Kidney (tissue), 14 donors: ENCODE results near the gene P4HB. TPM values are rescaled to one million over a fixed set of nuclear protein-coding genes. Genes with fewer than 3 reads are reported as not detected.

ENCODE experiments used
- DNase-seq, 5 donors: peaks; one replicate each; pipeline ENCODE4 v3.0.0-alpha.2; 2013 to 2020
- FAIRE-seq: peaks from 2 replicates; lab custom pipeline; 2012; peaks lifted over from hg19 to GRCh38; lab: Jason Lieb, UNC
- H3K27ac ChIP-seq, 2 donors: one replicate each; pipeline ENCODE4 v1.7.0; 2013; ENCODE audit warnings: low read depth in 2 of 2, low read length in 2 of 2, inconsistent platforms in 1 of 2
- H3K27me3 ChIP-seq: one replicate; pipeline ENCODE4 v1.7.1; 2013; ENCODE audit warnings: low read length, inconsistent platforms; ENCODE audit not compliant: control insufficient read depth, insufficient read depth
- H3K36me3 ChIP-seq, 3 donors: one replicate each; pipeline versions ENCODE4 v1.7.0 to v1.7.1; 2013; ENCODE audit warnings: low read length in 3 of 3, control low read depth in 1 of 3, inconsistent platforms in 1 of 3; ENCODE audit not compliant: insufficient read depth in 3 of 3, control insufficient read depth in 2 of 3
- H3K4me1 ChIP-seq, 3 donors: one replicate each; pipeline versions ENCODE4 v1.7.0 to v1.7.1; 2013; ENCODE audit warnings: low read length in 3 of 3, inconsistent platforms in 1 of 3, low read depth in 1 of 3; ENCODE audit not compliant: control insufficient read depth in 2 of 3, insufficient read depth in 2 of 3
- H3K4me3 ChIP-seq, 3 donors: one replicate each; pipeline versions ENCODE4 v1.7.0 to v1.8.1; 2013; ENCODE audit warnings: low read length in 3 of 3, control low read depth in 1 of 3, inconsistent platforms in 1 of 3
- H3K9ac ChIP-seq, 3 donors: one replicate each; pipeline versions ENCODE4 v1.7.0 to v1.7.1; 2013; ENCODE audit warnings: low read length in 3 of 3, control low read depth in 1 of 3, inconsistent platforms in 1 of 3
- H3K9me3 ChIP-seq, 3 donors: one replicate each; pipeline versions ENCODE4 v1.7.0 to v1.7.1; 2013; ENCODE audit warnings: low read length in 3 of 3, control low read depth in 1 of 3, inconsistent platforms in 1 of 3; ENCODE audit not compliant: control insufficient read depth in 2 of 3, insufficient read depth in 1 of 3
- CTCF ChIP-seq: IDR thresholded peaks from 3 replicates; pipeline ENCODE4 v1.5.1; 2012; ENCODE audit warnings: mild to moderate bottlenecking, moderate library complexity, borderline replicate concordance; ENCODE audit not compliant: insufficient read depth; ENCODE audit errors: extremely low read depth
- intact Hi-C: fragments of 100-400 bp; cut with DNase I; formaldehyde crosslinking; loops from one replicate; pipeline ENCODE4 v1.11.1; 2022
- polyA plus RNA-seq: library from polyadenylated mRNA; stranded (reverse); fragments of 350-450 nt; fragmentation: Illumina TruSeq; extraction: RNeasy Lipid Tissue Mini Kit (QIAGEN cat#74804); gene quantifications from one replicate; pipeline ENCODE4 v1.2.3, GENCODE V29; 2014; ENCODE audit warnings: low read depth, low replicate concordance; ENCODE audit not compliant: insufficient read depth
- total RNA-seq: library from RNA; stranded (reverse); fragmentation: NEBNext Ultra II Directional; extraction: Animal tissue kit (Norgen Biotek cat#: 25700); gene quantifications from one replicate; pipeline ENCODE4 v1.2.1, GENCODE V29; 2021
- donor health status: control.
- donor health status: control.
- donor health status: control.
- donor health status: control.
- donor health status: control.
- donor health status: DM: yes; HTN: yes; CAD: no.
- donor health status: Normal renal cell carcinoma (clear cell type).

Gene P4HB
- total and polyA plus RNA-seq, 2 donors from 2014 or later, result 411 to 482 TPM

GRCh38 chr17:81842725-81843504 lies 17.4 kb downstream of the P4HB start:
- no peaks in the 10 kb centered on the region for H3K4me1 ChIP-seq
- H3K27ac ChIP-seq, result no peak overlapping the region
- FAIRE-seq (no peak), DNase-seq (peak in 1 of 5 donors; percentile 75)
- intact Hi-C loops, result no loop called here
- H3K27me3 ChIP-seq, result no peaks in the 10 kb centered on the region
- no peaks in the 10 kb centered on the region for H3K9me3 ChIP-seq
- H3K36me3 ChIP-seq, result peaks cover 0 to 37% (median 12%) of the 10 kb centered on the region in 3 donors
- H3K9ac ChIP-seq, result no peak overlapping the region
- no peak for TF ChIP-seq CTCF
- H3K4me3 ChIP-seq, result no peak overlapping the region

- DNase-seq (no peak), FAIRE-seq (no peak)
- Histone ChIP-seq H3K9me3 (no peaks in the 10 kb centered on the region), H3K9ac (no peak overlapping the region), H3K27me3 (no peaks in the 10 kb centered on the region), H3K36me3 (peaks cover 0 to 37% (median 12%) of the 10 kb centered on the region in 3 donors), H3K27ac (no peak overlapping the region), H3K4me3 (no peak overlapping the region), H3K4me1 (no peaks in the 10 kb centered on the region)
- no peak for TF ChIP-seq CTCF
- intact Hi-C loops, result no loop called here
These were observed 18.0 kb downstream of the P4HB start for GRCh38 chr17:81842378-81842724.

- Histone ChIP-seq H3K36me3 (peaks cover 0 to 32% (median 12%) of the 10 kb centered on the region in 3 donors), H3K4me3 (no peak overlapping the region), H3K27me3 (no peaks in the 10 kb centered on the region), H3K9ac (no peak overlapping the region), H3K4me1 (no peaks in the 10 kb centered on the region), H3K9me3 (no peaks in the 10 kb centered on the region), H3K27ac (no peak overlapping the region)
- FAIRE-seq (no peak), DNase-seq (no peak)
- no peak for TF ChIP-seq CTCF
- intact Hi-C loops, result no loop called here
These were observed 18.5 kb downstream of the P4HB start for GRCh38 chr17:81841866-81842265.
